ENCODE data around the gene IQCF6.

IQCF6 gene

GRCh38 chr3:51796854-51797253 is 17.8 kb upstream of the IQCF6 start:
- TF ChIP-seq TAF1 (IDR thresholded peaks at IDR 0.05; ENCODE audit: borderline replicate concordance, insufficient read depth, low read length) (no peak), SIN3A (IDR thresholded peaks at IDR 0.05; ENCODE audit: borderline replicate concordance, insufficient read depth, low read length) (no peak)

- TF ChIP-seq TAF1 (IDR thresholded peaks at IDR 0.05; ENCODE audit: borderline replicate concordance, insufficient read depth, low read length), result no peak
- no peak for TF ChIP-seq FOXP2 (optimal IDR thresholded peaks at IDR 0.05; ENCODE audit: borderline replicate concordance, extremely low read depth, extremely low read length, insufficient read depth)
- no peak for TF ChIP-seq REST (IDR thresholded peaks at IDR 0.05; ENCODE audit: insufficient read depth in 1 of 2, low read depth in 2 of 2, low read length in 2 of 2)
- TF ChIP-seq POLR2AphosphoS5 (IDR thresholded peaks at IDR 0.05; ENCODE audit: low read depth, low read length), result no peak
- no peak for TF ChIP-seq SIN3A (IDR thresholded peaks at IDR 0.05; ENCODE audit: borderline replicate concordance, insufficient read depth, low read length)
Measured at GRCh38 chr3:51794206-51794605, 15.2 kb upstream of the IQCF6 start.

- TF ChIP-seq POLR2AphosphoS5 (IDR thresholded peaks at IDR 0.05; ENCODE audit: low read depth, low read length) (no peak), FOXP2 (optimal IDR thresholded peaks at IDR 0.05; ENCODE audit: borderline replicate concordance, extremely low read depth, extremely low read length, insufficient read depth) (no peak), TAF1 (IDR thresholded peaks at IDR 0.05; ENCODE audit: borderline replicate concordance, insufficient read depth, low read length) (no peak), REST (IDR thresholded peaks at IDR 0.05; ENCODE audit: insufficient read depth in 1 of 2, low read depth in 2 of 2, low read length in 2 of 2) (no peak), SIN3A (IDR thresholded peaks at IDR 0.05; ENCODE audit: borderline replicate concordance, insufficient read depth, low read length) (no peak)
Measured at GRCh38 chr3:51792206-51792605, 13.2 kb upstream of the IQCF6 start.

GRCh38 chr3:51789437-51789836 is 10.4 kb upstream of the IQCF6 start:
- TF ChIP-seq FOXP2 (optimal IDR thresholded peaks at IDR 0.05; ENCODE audit: borderline replicate concordance, extremely low read depth, extremely low read length, insufficient read depth) (no peak), TAF1 (IDR thresholded peaks at IDR 0.05; ENCODE audit: borderline replicate concordance, insufficient read depth, low read length) (no peak), POLR2AphosphoS5 (IDR thresholded peaks at IDR 0.05; ENCODE audit: low read depth, low read length) (no peak), REST (IDR thresholded peaks at IDR 0.05; ENCODE audit: insufficient read depth in 1 of 2, low read depth in 2 of 2, low read length in 2 of 2) (no peak), SIN3A (IDR thresholded peaks at IDR 0.05; ENCODE audit: borderline replicate concordance, insufficient read depth, low read length) (no peak)

- no peak for TF ChIP-seq SIN3A (IDR thresholded peaks at IDR 0.05; ENCODE audit: borderline replicate concordance, insufficient read depth, low read length)
- TF ChIP-seq TAF1 (IDR thresholded peaks at IDR 0.05; ENCODE audit: borderline replicate concordance, insufficient read depth, low read length), result no peak
- no peak for TF ChIP-seq FOXP2 (optimal IDR thresholded peaks at IDR 0.05; ENCODE audit: borderline replicate concordance, extremely low read depth, extremely low read length, insufficient read depth)
- TF ChIP-seq POLR2AphosphoS5 (IDR thresholded peaks at IDR 0.05; ENCODE audit: low read depth, low read length), result no peak
- TF ChIP-seq REST (IDR thresholded peaks at IDR 0.05; ENCODE audit: insufficient read depth in 1 of 2, low read depth in 2 of 2, low read length in 2 of 2), result no peak
Measured at GRCh38 chr3:51786267-51786666, 7.2 kb upstream of the IQCF6 start.
